HG02884 (cell line): ENCODE measurements around the gene MFSD6.
"Not testable (repeated sequence)": the region's sequence is repeated elsewhere in the genome, so short reads cannot be mapped to it uniquely, and the experiment has no call there.

Experiments
- ATAC-seq: cut with Tn5 transposase; IDR thresholded peaks from one replicate; pipeline ENCODE4 v1.9.1; 2021; ENCODE audit warnings: mild to moderate bottlenecking, moderate library complexity; ENCODE audit not compliant: unreplicated experiment

Gene MFSD6

DNA sequence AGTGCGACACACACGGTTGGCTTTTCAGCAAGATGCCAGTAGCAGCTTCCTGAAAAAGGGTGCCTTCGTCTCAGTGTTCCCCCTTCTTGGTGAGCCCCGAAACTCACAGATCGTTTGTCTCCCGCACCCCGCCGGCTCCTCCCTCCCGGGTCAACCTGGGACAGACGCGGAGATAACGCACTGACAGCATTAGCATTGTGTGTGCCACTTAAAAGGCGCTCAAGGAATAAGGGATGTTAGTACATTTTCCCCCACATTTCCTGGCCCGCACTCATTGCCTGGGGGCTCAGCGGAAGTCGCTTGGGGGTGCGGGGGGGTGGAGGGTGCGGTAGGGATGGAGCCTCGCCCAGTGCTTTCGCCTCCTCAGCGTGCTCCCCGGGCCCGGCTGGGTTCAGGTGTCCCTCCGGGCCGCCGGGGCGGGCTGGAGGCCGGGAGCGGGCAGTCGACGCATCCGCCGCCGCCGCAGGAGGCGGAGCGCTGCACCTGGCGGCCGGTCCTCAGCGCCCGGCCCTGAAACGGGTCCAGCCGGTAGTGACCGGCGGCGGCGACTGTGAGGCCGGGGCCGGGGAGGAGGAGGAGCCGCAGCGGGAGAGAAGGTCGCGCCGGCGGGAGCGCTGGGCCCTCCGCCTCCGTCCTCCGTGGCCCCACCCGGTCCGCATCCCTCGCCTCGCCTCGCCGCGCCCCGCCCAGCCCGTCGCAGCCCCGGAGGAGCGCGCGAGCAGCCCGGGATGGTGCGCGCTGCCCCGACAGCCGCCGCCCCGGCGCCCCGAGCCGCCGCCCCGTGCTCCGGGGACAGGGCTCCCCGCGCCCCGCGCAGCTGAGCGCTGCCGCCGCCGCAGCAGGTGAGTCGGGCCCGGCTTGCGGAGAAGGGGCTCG lies at the start of gene MFSD6:
MFSD6 (plus strand) TSS at position 694 of the 876 bp plus-strand sequence. CDS start 27,675 bp downstream, outside the sequence.
- ATAC-seq, result peak; percentile 51

DNA sequence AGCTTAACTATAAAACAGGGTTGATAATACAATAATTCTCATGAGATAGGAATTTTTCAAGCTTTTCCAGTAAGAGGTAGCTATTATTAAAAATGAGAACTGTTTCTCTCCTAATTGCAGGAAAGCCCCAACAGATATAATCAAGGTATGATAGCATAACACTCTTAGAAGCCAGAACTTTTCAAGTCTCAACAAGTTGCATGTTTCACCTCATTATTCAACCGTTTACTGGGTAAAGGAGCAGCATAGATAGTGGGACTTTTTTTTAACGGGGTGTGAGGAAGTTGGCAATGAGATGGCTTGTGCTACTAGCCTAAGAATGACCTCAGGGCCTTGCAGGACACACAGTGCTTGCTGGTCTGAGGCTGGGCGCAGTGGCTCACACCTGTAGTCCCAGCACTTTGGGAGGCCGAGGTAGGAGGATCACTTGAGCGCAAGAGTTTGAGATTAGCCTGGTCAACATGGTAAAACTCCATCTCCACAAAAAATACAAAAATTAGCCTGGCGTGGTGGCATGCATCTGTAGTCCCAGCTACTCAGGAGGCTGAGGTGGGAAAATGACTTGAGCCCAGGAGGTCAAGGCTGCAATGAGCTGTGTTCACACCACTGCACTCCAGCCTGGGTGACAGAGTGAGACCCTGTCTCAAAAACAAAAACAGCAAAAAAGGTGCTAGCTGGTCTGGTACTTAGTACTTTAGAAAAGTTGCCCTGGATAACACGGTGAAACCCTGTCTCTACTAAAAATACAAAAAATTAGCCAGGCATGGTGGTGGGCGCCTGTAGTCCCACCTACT lies 49.3 kb upstream of the MFSD6 start:
- not testable (repeated sequence) for ATAC-seq

DNA sequence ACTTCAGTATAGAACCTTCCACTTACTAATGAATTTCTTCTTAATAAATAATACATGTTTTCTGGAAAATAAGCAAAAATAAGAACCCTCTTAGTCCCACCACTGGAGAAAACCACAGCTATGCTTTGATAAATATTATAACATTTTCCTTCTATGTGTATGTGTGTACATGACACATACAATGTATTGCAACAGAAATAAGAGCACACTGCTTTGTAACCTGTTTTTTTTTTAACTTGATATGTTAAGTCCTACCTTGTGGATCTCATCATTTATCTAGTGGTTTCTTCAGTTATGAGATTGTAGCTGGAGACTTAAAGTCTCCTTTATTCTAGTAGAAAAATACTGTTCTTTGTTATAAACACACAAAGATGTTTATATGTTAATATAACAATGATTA lies 47.6 kb upstream of the MFSD6 start:
- ATAC-seq, result no peak

DNA sequence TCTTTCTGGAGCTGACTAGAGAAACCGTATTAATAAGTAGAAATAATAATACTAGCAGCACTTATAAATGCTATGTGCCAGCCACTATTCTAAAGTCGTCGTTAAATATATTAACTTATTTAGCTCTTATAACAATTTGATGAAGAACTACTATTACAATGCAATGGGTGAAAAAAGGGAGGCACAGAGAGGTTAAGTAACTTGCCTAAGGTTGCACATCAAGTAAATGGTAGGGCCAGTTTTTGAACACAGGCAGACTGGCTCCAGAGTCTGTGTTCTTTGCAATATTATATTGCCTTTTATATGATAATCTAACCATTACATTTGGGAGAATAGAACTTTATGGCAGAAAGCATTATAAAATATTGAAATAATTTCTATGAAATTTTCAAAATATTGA lies 47.2 kb upstream of the MFSD6 start:
- no peak for ATAC-seq

DNA sequence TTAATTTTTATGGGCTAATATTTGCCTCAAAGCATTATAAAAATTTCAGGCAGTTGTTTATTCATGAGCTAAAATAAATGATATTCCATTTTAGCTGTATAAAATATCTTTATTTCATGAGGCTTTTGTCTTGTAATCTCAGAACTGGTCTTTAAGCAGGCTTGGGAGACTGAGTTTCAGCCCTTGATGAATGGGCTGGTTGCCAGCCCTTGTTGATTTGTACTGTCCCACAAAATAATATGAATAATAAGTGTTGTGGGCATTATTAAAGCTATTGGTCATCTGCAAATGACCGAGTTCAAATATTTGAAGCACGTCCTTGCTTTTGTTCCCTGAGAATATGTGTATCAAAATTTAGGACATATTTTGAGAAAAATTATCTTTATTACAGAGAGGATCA lies 46.6 kb upstream of the MFSD6 start:
- ATAC-seq, result no peak

DNA sequence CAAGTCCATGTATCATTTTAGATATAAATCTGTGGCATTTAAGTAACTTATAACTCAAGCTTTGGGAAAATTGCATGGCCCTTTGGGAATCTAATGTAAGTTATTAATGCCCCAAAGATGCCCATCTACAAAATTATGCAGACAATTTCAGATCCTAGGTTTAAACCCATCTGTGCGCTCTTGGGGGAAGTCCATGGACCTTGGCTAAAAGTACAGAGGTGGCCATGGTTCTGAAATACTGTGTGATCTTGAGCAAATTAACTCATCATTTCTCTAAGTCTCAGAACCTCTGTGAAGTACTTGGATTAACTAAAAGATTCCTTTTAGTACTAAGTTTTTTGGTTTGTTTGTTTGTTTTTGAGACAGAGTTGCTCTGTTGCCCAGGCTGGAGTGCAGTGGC lies 45.3 kb upstream of the MFSD6 start:
- no peak for ATAC-seq

DNA sequence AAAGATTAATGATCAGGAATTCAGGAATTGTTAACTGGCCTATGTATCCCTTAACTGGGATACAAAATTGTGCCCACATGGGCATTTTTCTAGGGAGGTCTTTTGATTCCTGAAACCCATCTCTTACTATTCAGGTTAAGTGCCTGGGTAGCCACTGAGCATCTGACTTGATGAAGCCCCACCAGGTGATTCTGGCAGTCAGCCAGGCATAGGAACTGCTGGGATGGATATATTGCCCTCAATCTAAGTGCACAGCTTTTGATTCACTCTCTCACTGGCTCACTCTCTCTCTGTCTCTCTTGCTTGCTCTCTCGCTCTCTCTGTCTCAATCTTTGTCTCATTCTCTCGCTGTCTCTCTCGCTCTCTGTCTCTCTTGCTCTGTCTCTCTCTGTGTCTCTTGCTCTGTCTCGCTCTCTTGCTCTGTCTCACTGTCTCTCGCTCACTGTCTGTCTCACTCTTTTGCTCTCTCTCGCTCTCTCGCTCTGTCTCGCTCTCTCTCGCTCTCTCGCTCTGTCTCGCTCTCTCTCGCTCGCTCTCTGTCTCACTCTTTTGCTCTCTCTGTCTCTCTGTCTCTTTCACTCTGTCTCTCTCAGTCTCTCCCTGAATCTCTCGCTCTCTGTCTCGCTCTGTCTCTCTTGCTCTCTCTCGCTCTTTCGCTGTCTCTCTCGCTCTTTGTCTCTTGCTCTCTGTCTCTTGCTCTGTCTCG lies 42.5 kb upstream of the MFSD6 start:
- no peak for ATAC-seq

DNA sequence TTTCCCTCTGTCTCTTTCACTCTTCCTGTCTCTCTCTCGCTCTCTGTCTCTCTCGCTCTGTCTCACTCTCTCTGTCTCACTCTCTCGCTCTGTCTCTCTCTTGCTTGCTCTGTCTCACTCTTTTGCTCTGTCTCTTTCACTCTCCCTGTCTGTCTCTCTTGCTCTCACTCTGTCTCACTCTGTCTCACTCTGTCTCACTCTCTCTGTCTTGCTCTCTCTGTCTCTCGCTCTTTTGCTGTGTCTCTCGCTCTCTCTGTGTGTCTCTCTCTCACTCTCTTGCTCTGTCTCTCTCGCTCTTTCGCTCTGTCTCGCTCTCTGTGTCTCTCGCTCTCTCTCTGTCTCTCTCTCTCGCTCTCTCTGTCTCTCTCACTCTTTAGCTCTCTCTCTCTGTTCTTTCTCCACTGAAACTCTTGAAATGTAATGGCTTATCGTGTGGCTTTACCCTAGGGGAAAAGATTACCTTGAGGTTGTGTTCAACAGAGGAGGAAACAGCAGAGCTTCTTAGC lies 41.9 kb upstream of the MFSD6 start:
- no peak for ATAC-seq

DNA sequence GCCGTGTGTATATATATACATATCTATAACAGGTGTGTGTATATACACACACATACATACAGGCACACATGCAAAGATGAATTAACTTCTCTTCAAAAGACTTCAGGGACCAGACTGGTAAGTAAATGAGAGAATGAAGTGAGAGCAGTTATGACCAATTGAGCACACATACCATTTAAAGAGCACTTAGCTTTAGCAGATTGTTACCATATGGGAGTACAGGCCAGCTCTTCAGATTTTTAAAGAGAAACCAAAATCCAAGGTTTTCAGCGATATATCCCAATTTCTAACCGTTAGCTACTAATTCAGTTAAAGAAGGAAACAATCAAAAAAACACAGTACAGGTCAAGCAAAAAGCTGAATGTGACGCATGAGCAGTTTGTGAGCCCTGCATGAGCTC lies 41.1 kb upstream of the MFSD6 start:
- no peak for ATAC-seq

DNA sequence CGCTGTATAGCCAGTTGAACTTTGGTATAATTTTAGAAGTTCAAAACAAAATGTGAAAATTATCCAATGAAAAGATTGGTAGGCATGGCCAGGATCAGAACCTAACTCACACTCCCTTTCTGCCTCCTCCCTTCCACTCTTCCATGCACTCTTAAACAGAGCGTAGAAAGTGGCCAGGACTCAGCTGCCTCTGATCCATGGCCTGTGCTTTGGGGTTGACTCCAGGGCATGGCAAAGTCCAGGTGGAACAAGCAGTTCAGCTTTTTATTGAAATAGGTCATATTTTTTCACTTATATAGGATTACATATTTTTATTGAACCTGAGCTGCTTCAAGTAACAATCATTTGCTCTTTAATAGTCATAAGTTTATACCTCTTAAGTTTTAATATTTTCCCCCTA lies 38.5 kb upstream of the MFSD6 start:
- ATAC-seq, result no peak

DNA sequence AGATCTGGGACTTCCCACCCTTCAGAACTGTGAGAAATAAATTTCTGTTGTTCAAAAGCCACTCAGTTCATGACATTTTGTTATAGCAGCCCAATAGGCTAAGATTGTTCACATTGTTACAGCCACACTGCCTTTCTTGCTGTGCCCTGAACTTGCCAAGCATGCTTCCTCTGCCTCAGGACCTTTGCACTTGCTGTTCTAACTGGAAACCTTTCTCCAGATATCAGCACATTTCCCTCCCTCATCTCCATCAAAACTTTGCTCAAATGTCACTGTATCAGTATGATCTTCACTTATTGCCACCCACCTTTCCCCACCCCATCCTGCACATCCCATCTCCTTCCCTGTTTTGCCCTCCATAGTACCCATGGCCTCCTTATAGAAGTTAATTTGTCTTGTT lies 32.1 kb upstream of the MFSD6 start:
- ATAC-seq, result no peak

DNA sequence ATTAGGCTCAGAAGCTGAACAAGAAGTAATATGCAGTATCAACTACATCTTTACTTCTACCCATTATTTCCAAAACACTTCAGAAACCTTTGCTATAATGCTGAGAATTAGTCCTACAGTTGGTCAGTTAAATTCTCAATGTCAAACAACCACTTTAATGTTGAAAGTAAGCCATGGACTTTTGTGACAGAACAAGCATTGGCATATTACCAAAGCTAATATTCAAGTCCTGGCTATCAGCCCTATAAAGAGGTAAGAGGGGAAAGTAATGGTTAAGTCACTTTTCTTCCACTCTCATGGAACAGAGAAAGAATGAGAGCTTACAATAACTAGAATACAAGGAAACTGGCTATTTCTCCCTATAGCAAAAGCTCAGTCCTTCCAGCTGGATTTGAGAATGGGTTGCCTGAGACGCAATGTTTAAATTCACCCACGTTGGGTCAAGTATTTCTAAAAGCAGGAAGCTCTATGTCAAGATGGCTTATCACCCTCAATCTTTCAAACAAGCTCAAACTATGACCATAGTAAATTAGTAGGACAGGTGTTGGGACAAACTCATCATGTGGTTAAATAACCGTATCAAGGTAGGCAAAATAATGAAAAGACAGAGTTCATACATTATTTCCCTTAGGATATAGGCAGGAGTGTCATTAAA lies 31.4 kb upstream of the MFSD6 start:
- no peak for ATAC-seq

DNA sequence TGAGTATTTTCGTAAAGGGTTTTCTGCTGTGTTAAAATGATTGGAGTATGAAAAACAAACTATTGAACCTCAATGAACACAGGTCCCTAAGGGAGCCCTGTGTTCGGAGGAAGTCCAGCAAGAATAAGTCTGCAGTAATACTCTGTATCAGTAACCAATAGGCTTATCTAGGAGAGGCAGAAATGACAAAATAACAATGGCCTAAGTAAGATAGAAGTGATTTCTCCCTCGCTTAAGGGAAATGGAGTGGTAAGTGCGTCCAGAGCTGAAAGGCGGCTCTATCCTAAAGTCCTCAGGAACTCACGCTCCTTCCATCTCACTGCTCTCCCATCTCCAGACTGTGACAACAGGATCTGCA lies 29.3 kb upstream of the MFSD6 start:
- no peak for ATAC-seq

DNA sequence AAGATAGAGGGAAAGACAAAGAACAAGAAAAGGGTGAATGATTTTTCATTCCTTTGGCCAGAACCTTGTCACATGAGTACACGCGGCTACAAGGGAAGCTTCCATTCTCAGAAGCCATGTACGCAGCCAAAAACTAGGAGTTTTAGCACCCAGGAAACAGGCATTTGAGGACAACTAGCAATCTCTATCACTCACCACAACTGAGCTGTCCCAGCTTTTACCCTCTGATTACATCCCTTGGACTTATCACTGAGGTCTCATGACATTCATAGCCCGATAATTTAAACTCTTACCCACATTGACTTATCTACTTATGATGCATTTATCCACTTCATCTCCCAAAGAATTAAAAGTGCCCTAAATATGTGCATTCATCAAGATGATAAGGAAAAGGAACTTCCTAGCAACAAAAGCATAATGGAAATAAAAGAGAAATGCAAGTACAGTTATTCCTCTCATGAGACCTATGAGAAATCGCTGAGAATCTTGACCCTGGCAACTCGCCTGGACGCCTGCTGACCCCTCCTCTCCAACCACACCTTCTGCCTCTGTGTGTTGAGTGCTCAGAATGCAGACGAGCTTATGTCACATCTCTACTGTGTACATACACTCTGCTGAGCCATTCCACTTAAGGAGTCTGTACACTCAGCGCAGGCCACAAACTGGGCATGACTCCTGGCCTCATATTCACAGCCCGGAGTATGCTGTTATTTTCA lies 28.7 kb upstream of the MFSD6 start:
- no peak for ATAC-seq

DNA sequence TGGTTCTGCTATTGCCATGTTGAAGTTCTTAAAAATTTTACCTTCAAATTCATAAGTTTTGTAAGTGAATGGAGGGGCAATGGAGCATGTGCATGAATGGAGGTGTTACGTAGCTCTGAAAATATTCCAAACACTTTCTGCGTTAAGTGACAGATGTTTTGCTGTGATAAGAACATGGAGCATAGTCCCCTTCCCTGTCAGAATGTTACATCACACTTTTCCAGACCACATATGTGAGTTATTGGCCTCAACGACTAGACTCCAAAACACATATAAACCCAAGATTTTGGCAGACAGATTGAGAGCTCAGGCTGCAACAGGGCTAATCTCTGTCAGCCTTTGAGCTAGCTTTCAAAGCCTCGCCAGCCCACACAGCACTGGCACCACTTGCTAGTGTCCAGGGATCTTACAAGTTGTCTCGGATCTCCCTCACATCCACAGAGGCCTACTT lies 27.2 kb upstream of the MFSD6 start:
- no peak for ATAC-seq

DNA sequence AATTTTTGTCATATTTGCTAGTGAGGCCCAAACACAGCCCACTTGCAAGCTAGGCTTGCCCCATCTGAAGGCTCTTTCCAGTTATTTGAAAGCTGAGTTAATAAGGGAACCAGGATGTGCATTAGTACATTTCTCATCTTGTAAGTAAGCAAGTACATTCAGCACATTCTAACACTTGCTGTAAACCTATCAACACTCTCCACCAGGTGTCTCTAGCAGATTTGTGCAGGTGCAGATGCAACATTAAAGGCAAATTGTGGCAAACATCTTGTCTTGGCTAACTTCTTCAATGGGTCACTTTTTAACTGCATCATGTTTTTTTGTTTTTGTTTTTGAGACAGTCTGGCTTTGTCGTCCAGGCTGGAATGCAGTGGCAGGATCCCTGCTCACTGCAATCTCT lies 25.3 kb upstream of the MFSD6 start:
- peak; percentile 72 for ATAC-seq

DNA sequence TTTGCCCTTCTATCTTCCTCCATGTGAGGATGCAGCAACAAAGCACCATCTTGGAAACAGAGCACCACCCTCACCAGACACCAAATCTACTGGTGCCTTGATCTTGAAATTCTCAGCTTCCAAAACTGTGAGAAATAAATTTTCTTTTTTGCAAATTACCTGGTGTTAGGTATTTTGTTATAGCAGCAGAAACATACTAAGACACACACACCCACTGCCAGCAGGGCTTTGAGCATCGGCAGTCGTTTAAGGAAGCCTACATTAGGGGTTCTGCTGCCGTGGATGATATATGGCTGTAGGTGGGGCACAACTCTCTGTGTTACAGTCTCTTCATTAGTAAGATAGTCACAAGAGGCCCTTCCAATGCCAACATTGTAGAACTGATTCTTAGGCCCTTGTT lies 20.7 kb upstream of the MFSD6 start:
- no peak for ATAC-seq

DNA sequence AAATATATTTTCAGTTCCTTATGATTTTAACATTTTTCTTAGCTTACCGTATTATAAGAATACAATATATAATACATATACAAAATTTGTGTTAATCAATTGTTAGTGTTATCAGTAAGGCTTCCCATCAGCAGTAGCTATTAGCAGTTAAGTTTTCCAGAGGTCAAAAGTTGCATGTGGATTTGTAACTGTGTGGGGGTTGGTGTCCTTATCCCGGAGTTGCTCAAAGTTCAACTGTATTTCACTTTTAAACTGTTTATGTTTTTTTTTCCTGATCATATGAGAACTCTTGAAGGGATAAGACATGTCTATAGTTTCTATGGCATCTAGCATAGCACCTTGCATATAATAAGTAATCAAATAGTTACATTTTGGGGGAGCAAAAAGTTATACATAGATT lies 11.9 kb upstream of the MFSD6 start:
- no peak for ATAC-seq

DNA sequence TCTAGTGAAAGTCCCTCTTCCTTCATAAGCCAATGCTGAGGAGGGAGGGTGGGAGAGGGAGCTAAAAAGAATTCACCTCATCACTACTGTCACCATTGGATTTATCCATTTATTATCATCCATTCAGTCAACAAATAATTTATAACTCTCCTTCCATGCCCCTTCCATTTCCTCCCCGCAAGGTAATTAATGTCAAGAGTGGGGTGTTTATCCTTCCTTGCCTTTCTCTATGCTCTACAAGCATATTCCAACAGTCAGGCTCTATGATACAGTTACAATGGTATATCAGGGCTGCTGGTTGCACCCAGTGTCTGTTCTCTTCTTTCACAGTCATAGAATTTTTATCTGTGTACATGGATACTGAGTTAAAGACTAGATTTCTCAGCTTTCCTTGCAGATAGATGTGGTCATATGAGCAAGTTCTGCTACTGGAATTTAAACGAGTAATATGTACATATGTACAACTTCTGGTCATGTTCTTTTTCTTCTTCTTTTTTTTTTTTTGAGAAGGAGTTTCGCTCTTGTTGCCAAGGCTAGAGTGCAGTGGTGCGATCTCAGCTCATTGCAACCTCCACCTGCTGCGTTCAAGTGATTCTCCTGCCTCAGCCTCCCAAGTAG lies 5.1 kb upstream of the MFSD6 start:
- no peak for ATAC-seq

DNA sequence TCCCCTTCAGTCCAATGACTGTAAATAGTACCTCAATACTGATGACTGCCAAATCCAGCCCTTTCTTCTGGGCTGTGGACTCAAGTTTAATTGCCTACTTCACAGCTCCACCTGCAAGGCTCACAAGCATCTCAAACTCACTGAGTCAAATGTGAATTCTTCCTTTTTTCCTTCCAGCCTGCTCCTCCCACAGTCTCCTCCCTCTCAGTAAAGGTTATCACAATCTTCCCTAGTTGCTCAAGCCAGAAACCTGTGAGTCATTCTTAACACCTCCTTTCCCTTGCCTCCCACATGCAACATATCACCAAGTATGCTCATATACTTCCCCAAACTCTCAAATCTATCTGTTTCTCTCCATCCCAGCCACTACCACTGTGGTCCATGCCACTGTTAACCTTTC lies 3.7 kb upstream of the MFSD6 start:
- ATAC-seq, result no peak
